ENCODE data around the gene ETFDH. TPM values are rescaled to one million over a fixed set of nuclear protein-coding genes. Genes with fewer than 3 reads are reported as not detected.

The ETFDH gene
- polyA plus RNA-seq, 1 donor from 2014 or later = 45.1 TPM

GRCh38 chr4:158688813-158689212 is 16.7 kb downstream of the ETFDH start:
- Histone ChIP-seq H3K4me2 (ENCODE audit: low read length) (no peak overlapping the region), H3F3A (ENCODE audit: insufficient read depth, low read length, poor library complexity, severe bottlenecking) (no peaks in the 10 kb centered on the region)

DNA sequence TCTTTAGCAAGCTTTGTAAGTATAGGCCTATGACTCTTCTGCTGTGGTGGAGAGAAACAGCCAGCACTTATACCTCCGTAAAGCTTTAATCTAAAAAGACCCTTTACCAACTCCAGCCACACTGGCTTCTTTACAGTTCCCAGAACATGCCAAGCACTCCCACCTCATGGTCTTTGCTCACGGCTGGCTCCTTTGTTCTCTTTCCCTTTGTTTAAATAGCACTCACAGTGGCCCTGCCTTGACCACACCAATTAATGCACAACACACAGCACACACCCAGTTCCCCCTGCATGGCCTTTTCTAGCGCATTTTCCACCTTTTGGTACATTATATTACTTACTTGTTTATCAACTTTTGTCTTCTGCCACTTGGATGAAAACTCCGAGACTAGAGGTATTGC is 32.2 kb downstream of the ETFDH start:
- Histone ChIP-seq H3K9me2 (ENCODE audit: insufficient read depth, low read length) (no peaks in the 10 kb centered on the region), H3K4me2 (ENCODE audit: low read length) (no peak overlapping the region), H3K9me3 (ENCODE audit: low read length) (no peaks in the 10 kb centered on the region), H2AFZ (ENCODE audit: low read depth, low read length) (no peak overlapping the region), H3K79me2 (replicated peaks; ENCODE audit: insufficient read depth, low read length) (no peaks in the 10 kb centered on the region), H3K27ac (ENCODE audit: low read length) (no peak overlapping the region), H3K9ac (ENCODE audit: low read length) (no peak overlapping the region), H3K27me3 (ENCODE audit: insufficient read depth, low read depth, low read length) (no peaks in the 10 kb centered on the region), H3F3A (ENCODE audit: insufficient read depth, low read length, poor library complexity, severe bottlenecking) (no peaks in the 10 kb centered on the region), H4K20me1 (ENCODE audit: insufficient read depth) (no peaks in the 10 kb centered on the region), H3K36me3 (ENCODE audit: insufficient read depth, low read length) (no peaks in the 10 kb centered on the region), H3K4me3 (ENCODE audit: low read length) (no peak overlapping the region)
- no peak for TF ChIP-seq CTCF (IDR thresholded peaks at IDR 0.05; ENCODE audit: poor library complexity, severe bottlenecking)
- no peak for TF ChIP-seq EP300 (conservative IDR thresholded peaks at IDR 0.05; ENCODE audit: poor library complexity, severe bottlenecking)
- TF ChIP-seq POLR2AphosphoS5 (IDR thresholded peaks at IDR 0.05) = no peak

More at GRCh38 chr4:158688813-158689212, 16.7 kb downstream of the ETFDH start:
- Histone ChIP-seq H3K4me3 (ENCODE audit: low read length) (no peak overlapping the region), H3K9me3 (ENCODE audit: low read length) (no peaks in the 10 kb centered on the region), H3K27me3 (ENCODE audit: insufficient read depth, low read depth, low read length) (no peaks in the 10 kb centered on the region), H3K27ac (ENCODE audit: low read length) (no peak overlapping the region), H3K79me2 (replicated peaks; ENCODE audit: insufficient read depth, low read length) (no peaks in the 10 kb centered on the region), H2AFZ (ENCODE audit: low read depth, low read length) (no peak overlapping the region), H3K9ac (ENCODE audit: low read length) (no peak overlapping the region), H3K36me3 (ENCODE audit: insufficient read depth, low read length) (no peaks in the 10 kb centered on the region), H4K20me1 (ENCODE audit: insufficient read depth) (no peaks in the 10 kb centered on the region), H3K9me2 (ENCODE audit: insufficient read depth, low read length) (no peaks in the 10 kb centered on the region)
- TF ChIP-seq RAD21 (conservative IDR thresholded peaks at IDR 0.05) (no peak), MXI1 (conservative IDR thresholded peaks at IDR 0.05; ENCODE audit: poor library complexity, severe bottlenecking) (no peak), EZH2 (IDR thresholded peaks at IDR 0.05; ENCODE audit: borderline replicate concordance, insufficient read depth, low read length, poor library complexity, severe bottlenecking) (no peak), POLR2AphosphoS5 (IDR thresholded peaks at IDR 0.05) (no peak), TAF1 (IDR thresholded peaks at IDR 0.05; ENCODE audit: low read depth) (no peak), EP300 (conservative IDR thresholded peaks at IDR 0.05; ENCODE audit: poor library complexity, severe bottlenecking) (no peak), SMC3 (conservative IDR thresholded peaks at IDR 0.05; ENCODE audit: poor library complexity) (no peak), CTCF (IDR thresholded peaks at IDR 0.05; ENCODE audit: poor library complexity, severe bottlenecking) (no peak)
- TF ChIP-seq, protein P1, sequence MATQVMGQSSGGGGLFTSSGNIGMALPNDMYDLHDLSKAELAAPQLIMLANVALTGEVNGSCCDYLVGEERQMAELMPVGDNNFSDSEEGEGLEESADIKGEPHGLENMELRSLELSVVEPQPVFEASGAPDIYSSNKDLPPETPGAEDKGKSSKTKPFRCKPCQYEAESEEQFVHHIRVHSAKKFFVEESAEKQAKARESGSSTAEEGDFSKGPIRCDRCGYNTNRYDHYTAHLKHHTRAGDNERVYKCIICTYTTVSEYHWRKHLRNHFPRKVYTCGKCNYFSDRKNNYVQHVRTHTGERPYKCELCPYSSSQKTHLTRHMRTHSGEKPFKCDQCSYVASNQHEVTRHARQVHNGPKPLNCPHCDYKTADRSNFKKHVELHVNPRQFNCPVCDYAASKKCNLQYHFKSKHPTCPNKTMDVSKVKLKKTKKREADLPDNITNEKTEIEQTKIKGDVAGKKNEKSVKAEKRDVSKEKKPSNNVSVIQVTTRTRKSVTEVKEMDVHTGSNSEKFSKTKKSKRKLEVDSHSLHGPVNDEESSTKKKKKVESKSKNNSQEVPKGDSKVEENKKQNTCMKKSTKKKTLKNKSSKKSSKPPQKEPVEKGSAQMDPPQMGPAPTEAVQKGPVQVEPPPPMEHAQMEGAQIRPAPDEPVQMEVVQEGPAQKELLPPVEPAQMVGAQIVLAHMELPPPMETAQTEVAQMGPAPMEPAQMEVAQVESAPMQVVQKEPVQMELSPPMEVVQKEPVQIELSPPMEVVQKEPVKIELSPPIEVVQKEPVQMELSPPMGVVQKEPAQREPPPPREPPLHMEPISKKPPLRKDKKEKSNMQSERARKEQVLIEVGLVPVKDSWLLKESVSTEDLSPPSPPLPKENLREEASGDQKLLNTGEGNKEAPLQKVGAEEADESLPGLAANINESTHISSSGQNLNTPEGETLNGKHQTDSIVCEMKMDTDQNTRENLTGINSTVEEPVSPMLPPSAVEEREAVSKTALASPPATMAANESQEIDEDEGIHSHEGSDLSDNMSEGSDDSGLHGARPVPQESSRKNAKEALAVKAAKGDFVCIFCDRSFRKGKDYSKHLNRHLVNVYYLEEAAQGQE (IDR thresholded peaks at IDR 0.05; ENCODE audit: borderline replicate concordance) = no peak

Data from neural cell (in vitro differentiated cells).